ENCODE measurements around the gene NOL9.

NOL9 gene

GRCh38 chr1:6473156-6473555, 81.2 kb downstream of the NOL9 start:
- in situ Hi-C loops (cut with HindIII; ENCODE audit: low sequenced_read_pairs): no loop called here

- in situ Hi-C loops (cut with HindIII; ENCODE audit: low sequenced_read_pairs): no loop called here
Measured at GRCh38 chr1:6472391-6472790, 81.9 kb downstream of the NOL9 start.

GRCh38 chr1:6471970-6472368, 82.3 kb downstream of the NOL9 start:
- in situ Hi-C loops (cut with HindIII; ENCODE audit: low sequenced_read_pairs): no loop called here

Measured in endothelial cell of hepatic sinusoid (primary cell).